Lung (tissue), 12 donors: ENCODE measurements around the gene MLLT6. TPM values are rescaled to one million over a fixed set of nuclear protein-coding genes. Genes with fewer than 3 reads are reported as not detected.

ENCODE experiments used
- ATAC-seq: fragments of 200-7000 bp; cut with Tn5 transposase; one replicate; pipeline ENCODE4 v1.9.1; 2020; ENCODE audit warnings: moderate number of reproducible peaks; ENCODE audit not compliant: insufficient read depth, low FRiP score
- DNase-seq, 3 donors: peaks; one replicate each; pipeline ENCODE4 v3.0.0-alpha.2; 2013 to 2017
- H3K27ac ChIP-seq, 2 donors: one replicate each; pipeline ENCODE4 v1.5.1; 2013; ENCODE audit warnings: mild to moderate bottlenecking in 2 of 2, moderate library complexity in 2 of 2, control low read depth in 1 of 2, inconsistent platforms in 1 of 2, low read depth in 1 of 2, low read length in 1 of 2
- H3K27me3 ChIP-seq, 3 donors: one replicate each; pipeline ENCODE4 v1.5.1; 2013; ENCODE audit warnings: low read length in 2 of 3; ENCODE audit not compliant: control insufficient read depth in 3 of 3, insufficient read depth in 3 of 3
- H3K36me3 ChIP-seq, 4 donors: one replicate each; pipeline ENCODE4 v1.5.1; 2013; ENCODE audit warnings: low read length in 4 of 4, mild to moderate bottlenecking in 1 of 4, moderate library complexity in 1 of 4; ENCODE audit not compliant: control insufficient read depth in 4 of 4, insufficient read depth in 4 of 4
- H3K4me1 ChIP-seq, 5 donors: one replicate each; pipeline ENCODE4 v1.5.1; 2013; ENCODE audit warnings: low read length in 5 of 5, mild to moderate bottlenecking in 2 of 5, moderate library complexity in 1 of 5; ENCODE audit not compliant: control insufficient read depth in 5 of 5, insufficient read depth in 5 of 5
- H3K4me3 ChIP-seq: one replicate; pipeline ENCODE4 v1.5.1; 2013; ENCODE audit warnings: mild to moderate bottlenecking, control low read depth, moderate library complexity
- H3K9ac ChIP-seq, 2 donors: one replicate each; pipeline ENCODE4 v1.5.1; 2013; ENCODE audit warnings: low read length in 2 of 2, control low read depth in 1 of 2; ENCODE audit not compliant: insufficient read depth in 1 of 2
- H3K9me3 ChIP-seq, 4 donors: one replicate each; pipeline ENCODE4 v1.5.1; 2013; ENCODE audit warnings: low read length in 3 of 4, mild to moderate bottlenecking in 1 of 4, moderate library complexity in 1 of 4; ENCODE audit not compliant: control insufficient read depth in 4 of 4, insufficient read depth in 3 of 4
- WGBS, 2 donors: extraction: QIAGEN DNeasy Blood & Tissue Kit; methylation state at CpG; one replicate each; pipeline ENCODE4 v1.1.7; 2013; 5-methylcytosine and 5-hydroxymethylcytosine counted together
- polyA plus RNA-seq, 2 donors: library from polyadenylated mRNA; stranded (reverse); fragments of 200-250 nt; gene quantifications; one replicate each; pipeline ENCODE4 v1.2.1, GENCODE V29; 2013
- total RNA-seq, 2 donors: library from RNA; depleted of rRNA in 1 of 2; stranded (reverse); fragments of >200 nt in 1 of 2; gene quantifications; one replicate each; pipeline ENCODE4 v1.2.1, GENCODE V29; 2014 to 2021
- TF ChIP-seq, protein P1 (sequence below): IDR thresholded peaks from 2 replicates; pipeline ENCODE4 v1.5.1; 2012; ENCODE audit warnings: mild to moderate bottlenecking; ENCODE audit errors: control extremely low read depth, extremely low read depth
- donor health status: control.
- donor health status: control.
- donor health status: Bipolar disorder and iron deficiency.
- donor health status: healthy.
- donor health status: DM: yes; HTN: yes; CAD: no.

The MLLT6 gene
- total and polyA plus RNA-seq, 4 donors: 64.0 to 108 (median 70.3) TPM

DNA sequence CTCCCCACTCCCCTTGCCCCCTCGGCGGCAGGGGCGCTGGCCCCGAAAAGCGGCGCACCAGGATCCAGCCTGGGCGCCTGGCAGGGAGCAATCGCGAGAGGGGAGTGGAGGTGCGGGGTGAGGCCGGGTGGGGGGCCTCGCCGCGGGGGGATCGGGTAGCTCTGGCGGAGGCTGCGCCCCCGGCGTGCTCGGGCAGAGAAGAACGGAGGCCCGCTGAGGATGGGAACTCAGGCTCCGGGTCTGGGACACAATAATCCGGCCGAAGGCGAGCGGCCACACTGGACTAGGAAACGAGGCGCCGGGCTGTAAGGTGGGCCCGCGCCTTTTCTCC lies 43.8 kb downstream of the MLLT6 start:
- DNase-seq (no peak), ATAC-seq (no peak)
- Histone ChIP-seq H3K4me3 (peak overlapping the region; percentile 53), H3K36me3 (peaks cover 0 to 3% (median 0%) of the 10 kb centered on the region in 4 donors), H3K9me3 (no peaks in the 10 kb centered on the region), H3K9ac (no peak overlapping the region), H3K27me3 (peaks cover 0 to 16% (median 10%) of the 10 kb centered on the region in 3 donors), H3K27ac (peak overlapping the region; percentile 92 to 94), H3K4me1 (peaks cover 4 to 64% (median 13%) of the 10 kb centered on the region in 5 donors)
- WGBS, 2 donors: 1 to 2% methylated on average over 29 to 32 of the region's 32 CpGs
- TF ChIP-seq, protein P1, sequence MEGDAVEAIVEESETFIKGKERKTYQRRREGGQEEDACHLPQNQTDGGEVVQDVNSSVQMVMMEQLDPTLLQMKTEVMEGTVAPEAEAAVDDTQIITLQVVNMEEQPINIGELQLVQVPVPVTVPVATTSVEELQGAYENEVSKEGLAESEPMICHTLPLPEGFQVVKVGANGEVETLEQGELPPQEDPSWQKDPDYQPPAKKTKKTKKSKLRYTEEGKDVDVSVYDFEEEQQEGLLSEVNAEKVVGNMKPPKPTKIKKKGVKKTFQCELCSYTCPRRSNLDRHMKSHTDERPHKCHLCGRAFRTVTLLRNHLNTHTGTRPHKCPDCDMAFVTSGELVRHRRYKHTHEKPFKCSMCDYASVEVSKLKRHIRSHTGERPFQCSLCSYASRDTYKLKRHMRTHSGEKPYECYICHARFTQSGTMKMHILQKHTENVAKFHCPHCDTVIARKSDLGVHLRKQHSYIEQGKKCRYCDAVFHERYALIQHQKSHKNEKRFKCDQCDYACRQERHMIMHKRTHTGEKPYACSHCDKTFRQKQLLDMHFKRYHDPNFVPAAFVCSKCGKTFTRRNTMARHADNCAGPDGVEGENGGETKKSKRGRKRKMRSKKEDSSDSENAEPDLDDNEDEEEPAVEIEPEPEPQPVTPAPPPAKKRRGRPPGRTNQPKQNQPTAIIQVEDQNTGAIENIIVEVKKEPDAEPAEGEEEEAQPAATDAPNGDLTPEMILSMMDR: no peak

DNA sequence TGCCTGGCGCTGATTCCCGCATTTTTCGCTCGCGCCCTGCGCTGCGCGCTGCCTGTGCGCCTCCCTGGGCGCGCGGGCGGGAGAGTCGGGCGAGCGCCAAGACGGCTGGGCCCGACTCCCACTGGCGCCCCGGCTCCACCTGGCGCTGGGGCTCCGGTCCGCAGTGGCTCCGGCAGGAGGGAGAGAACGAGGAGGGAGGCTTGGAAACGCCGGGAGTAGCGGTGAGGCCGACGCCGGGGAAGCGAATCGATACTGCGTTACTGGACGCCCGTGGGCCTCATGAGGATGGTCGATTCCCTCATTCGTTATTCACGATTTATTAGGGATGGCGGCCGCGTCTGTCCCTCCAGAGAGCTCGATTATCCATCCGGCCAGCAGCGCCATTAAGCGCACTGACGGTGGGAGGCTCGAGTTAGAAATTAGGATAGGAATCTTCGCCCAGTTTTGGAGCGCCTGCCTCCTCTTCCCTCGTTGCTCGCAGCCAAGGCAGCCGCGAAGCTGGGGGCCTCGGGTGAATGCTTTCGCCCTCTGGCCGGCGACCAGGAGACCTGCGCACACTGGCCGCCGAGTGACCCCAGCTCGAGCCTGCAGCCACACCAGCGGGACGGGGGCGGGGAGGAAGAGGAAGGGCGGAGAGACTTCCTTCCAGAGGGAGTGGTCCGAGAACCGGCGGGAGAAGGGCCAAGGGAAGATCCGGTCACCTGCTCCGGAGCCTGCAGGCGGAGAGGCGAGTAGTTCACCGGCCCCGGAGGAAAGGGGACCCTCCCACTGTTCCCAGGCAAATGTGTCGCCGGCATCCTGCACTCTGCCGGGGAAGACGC lies 44.4 kb downstream of the MLLT6 start:
- no peak overlapping the region for H3K9ac ChIP-seq
- 0 to 1% methylated on average over 77 to 79 of the region's 79 CpGs for WGBS, 2 donors
- TF ChIP-seq, protein P1: no peak
- ATAC-seq (peak; percentile 8), DNase-seq (peak; percentile 69 to 83 (median 78))
- H3K27me3 ChIP-seq: peaks cover 0 to 16% (median 10%) of the 10 kb centered on the region in 3 donors
- peaks cover 6 to 62% (median 13%) of the 10 kb centered on the region in 5 donors for H3K4me1 ChIP-seq
- peak overlapping the region; percentile 53 for H3K4me3 ChIP-seq
- peaks cover 0 to 5% (median under 1%) of the 10 kb centered on the region in 4 donors for H3K36me3 ChIP-seq
- H3K9me3 ChIP-seq: no peaks in the 10 kb centered on the region
- peak overlapping the region; percentile 92 to 94 for H3K27ac ChIP-seq

DNA sequence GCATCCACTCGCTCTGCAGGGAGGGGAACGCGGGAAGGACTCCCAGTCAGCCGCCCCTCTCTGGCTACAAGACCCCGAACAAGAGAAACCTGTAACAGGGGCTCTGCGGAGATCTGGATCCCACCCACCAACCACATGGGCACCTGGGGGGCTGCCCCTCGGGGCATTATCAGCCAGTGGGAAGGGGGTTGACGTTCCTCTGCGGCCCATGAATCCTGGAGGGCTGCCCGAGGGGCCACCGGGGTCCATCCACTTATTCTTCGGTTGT lies 44.9 kb downstream of the MLLT6 start:
- WGBS, 2 donors: 3 to 5% methylated on average over 12 of the region's 12 CpGs
- Histone ChIP-seq H3K4me1 (peaks cover 6 to 58% (median 13%) of the 10 kb centered on the region in 5 donors), H3K27ac (peak overlapping the region; percentile 76 to 92), H3K4me3 (peak overlapping the region; percentile 53), H3K36me3 (peaks cover 0 to 7% (median 2%) of the 10 kb centered on the region in 4 donors), H3K27me3 (peaks cover 0 to 16% (median 10%) of the 10 kb centered on the region in 3 donors), H3K9ac (no peak overlapping the region), H3K9me3 (no peaks in the 10 kb centered on the region)
- ATAC-seq (no peak), DNase-seq (no peak)
- TF ChIP-seq, protein P1: no peak
